Stimulated activated CD8-positive, alpha-beta memory T cell treated with anti-CD3 and anti-CD28 coated beads, Interleukin-12 subunit alpha, Interleukin-12 subunit beta, amount 100 ng/mL, for 24 hours (primary cell): ENCODE measurements around the gene PHF19.

ENCODE experiments used
- DNase-seq: peaks from one replicate; pipeline ENCODE4 v3.0.0-alpha.2; 2020; ENCODE audit errors: extremely low read depth

PHF19 gene

DNA sequence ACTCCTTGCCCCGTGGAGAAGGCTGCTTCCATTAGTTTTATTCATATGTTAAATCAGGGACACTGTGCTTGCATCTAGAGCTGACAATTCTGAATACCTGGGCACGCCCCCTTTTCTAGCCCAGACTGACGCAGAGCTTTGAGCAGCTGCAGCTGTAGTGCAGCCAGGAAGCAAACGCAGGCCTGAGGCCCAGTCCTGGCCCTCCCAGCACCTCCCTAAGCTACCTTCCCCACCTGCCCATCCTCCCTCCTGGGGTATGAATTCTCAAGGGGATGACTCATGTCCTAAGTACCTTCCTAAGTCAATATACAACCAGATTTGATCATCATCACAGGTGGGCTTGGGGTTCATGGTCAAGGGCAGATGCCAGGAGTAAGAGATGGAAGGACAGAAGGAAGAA is 3.5 kb downstream of the PHF19 start:
- DNase-seq: no peak

DNA sequence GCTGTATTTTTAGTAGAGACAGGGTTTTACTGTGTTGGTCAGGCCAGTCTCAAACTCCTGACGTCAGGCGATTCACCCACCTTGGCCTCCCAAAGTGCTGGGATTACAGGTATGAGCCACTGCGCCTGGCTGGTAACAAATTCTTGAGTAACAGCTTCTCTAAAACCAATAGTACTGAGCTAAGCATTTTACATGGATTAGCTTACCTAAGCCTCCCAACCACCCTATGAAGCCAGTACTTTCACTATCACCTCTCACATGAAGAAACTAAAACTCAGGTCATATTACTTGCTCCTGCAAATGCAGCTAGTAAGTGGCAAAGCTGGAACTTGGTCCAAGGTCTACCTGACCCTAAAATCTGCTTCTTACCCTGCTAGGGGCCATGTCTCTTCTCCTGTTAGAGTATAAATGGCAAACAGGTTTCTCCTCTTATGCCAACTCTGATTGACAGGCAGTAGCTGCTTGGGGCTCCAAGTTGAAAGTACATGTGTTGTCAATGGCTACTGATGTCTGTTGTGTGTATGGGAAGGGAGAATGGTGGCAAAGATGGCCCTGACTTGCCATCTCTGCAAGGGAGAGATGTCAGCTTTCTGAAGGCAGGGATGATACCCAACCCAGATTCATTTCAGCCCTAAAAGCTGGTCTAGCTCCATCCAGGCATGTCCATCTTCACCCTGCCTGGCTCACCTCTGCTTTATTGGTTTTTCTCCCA is 4.0 kb downstream of the PHF19 start:
- no peak for DNase-seq

DNA sequence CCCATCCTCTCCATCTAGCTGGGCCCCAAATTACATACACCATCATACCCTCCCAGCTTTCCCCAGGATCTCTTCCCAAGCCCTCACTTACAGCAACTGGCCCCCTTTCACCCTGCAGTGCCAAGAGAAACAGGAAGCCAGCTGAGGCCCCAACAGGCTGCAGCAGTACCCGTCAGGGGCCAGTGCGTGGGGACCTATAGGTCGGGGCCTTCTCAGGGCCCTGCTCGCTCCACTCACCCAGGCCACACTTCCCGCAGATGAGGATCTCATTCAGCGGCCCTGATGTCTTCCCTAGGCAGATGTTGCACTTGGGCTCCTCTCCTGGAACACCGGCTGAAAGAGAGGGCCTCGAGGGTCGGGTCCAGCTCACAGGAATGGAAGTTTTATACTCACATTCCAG is 6.8 kb downstream of the PHF19 start:
- no peak for DNase-seq

DNA sequence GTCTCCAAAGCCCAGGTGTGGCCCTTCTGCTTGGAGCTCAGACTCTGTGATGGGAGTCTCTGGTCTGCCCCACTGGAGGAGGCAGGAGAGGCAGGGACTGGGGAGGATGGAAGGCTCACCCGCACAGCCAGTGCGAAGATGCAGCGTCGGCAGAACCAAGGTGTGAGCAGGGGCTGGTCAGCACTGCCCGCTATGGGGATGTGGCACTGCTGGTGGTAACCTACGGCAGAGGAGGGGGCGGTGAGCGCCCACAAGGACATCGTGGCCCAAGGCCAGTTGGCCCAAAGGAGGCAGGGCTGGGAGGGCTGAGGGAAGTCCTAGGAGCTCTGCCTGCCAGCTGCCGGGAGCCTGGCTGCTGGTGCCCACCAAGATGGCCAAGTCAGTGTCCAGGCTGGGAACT is 7.3 kb downstream of the PHF19 start:
- DNase-seq: no peak

DNA sequence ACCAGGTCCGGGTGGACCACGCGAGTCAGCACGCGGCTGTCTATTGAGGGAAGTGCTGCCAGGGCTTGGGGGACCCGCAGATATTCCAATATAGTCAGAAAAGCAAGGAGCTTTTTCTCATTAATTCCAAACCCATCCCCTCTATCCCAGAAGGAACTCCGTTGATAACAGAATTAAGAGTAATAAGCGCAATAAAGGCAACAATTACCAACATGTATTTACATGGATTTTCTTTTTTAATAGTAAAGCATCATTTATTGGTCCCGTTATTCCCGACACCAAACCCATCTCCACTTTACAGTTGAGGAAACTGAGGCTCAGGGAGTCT is 7.7 kb downstream of the PHF19 start:
- DNase-seq: no peak

DNA sequence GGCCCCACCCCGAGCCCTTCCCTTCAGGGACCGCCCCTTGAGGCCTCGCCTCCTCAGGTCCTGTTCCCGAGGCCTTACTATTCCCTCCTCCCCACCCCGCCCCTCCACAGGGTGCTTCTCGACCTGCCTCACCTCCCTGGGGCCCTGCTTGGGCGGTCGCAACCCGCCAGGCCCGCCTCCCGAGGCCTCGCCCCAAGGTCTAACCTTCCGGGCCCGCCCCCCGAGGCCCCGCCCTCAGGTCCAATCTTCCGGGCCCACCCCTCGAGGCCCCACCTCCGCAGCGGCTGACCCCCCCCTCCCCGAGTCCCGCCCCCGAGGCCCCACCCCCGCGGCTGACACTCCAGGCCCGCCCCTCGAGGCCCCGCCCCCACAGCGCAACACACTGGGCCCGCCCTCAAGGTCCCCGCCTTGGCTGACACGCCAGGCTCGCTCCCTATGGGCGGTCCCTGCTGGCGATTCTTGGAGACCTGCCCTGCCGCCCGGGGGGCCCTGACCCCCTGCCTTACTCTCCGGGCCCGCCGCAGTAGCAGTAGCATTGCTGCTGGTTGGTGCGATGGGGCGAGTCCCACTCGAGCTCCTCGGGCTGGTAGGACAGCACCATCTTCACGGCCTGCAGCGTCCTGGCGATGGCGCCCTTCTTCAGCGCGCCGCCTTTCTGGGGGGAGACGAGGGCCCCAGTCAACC is 8.2 kb downstream of the PHF19 start:
- peak; percentile 97 for DNase-seq

DNA sequence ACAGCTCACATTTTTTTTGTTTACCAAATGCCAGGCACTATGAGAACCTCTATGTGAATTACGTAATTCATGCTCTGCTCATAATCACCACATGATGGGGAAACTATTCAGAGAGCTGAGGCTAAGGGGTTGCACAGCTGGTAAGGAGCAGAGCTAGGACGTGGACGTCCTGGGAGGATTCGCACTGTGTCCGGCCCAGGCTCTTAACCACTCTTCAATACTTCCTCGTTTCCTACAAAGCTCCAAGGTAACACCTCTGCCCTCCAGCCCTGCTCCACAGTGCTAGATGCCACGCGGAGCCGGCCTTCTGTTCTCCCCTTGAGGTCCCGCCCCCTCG is 8.7 kb downstream of the PHF19 start:
- no peak for DNase-seq

DNA sequence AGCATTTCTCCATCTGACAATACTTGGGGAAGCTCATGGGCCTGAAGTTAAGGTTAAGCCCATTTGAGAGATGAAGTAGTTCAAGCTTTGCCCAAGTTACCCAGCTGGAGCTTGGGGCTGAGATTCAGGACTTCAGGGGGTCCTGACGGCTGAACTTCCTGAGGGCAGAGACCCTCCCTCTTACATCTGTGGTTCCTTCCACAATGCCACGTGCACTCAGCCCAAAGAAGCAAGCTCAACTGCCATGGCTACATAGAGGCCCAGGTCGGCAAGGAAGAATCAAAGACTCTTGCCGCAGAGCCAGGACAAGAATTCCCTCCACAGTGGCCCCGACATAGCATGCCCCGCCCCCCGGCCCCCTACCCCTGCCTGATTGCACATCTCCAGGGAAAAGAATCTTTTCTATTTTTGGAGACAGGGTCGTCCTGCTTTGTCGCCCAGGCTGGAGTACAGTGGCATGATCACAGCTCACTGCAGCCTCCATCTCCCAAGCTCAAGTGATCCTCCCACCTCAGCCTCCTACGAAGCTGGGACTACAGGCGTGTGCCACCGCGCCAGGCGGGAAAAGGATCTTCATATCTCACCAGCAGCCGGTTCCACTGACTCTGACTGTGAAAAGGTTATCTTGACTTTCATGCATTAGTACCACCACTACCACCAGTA is 9.2 kb downstream of the PHF19 start:
- no peak for DNase-seq

DNA sequence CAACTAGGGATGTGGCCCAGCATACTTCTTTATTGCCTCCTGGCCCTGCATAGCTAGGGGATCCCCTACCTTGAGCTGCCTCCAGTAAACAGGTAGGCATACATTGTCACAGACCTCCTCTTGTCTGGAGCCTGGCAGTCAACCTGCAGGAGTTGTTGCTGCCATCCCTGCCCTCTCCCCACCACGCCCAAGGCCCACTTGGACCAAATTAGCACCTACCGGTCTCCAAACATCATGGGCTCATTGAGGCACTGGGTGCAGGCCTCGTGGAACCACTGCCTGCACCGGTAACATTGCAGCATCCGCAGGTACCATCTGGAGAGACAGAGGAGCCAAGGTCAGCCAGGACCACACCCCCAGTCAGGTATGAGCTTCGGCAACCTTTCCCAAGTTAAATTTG is 10.3 kb downstream of the PHF19 start:
- no peak for DNase-seq

DNA sequence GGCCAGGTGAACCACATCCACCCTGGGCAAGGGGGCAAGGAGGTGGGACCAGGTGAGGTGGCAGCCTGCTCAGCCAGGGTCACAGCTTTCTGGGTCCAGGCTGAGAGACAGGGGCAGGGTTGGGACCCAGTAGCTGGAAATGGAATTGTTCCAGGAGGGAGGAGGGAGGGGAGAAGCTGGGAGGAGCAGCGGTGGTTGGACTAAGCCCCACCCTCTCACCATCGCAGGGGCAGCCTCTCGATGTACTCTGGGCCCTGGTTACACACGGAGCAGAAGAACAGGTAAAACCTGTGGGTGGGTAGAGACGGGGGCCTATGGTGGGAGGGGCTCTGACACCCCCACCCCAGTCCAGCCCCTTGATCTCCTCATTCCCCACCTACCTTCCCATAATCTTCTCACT is 11.2 kb downstream of the PHF19 start:
- DNase-seq: no peak

DNA sequence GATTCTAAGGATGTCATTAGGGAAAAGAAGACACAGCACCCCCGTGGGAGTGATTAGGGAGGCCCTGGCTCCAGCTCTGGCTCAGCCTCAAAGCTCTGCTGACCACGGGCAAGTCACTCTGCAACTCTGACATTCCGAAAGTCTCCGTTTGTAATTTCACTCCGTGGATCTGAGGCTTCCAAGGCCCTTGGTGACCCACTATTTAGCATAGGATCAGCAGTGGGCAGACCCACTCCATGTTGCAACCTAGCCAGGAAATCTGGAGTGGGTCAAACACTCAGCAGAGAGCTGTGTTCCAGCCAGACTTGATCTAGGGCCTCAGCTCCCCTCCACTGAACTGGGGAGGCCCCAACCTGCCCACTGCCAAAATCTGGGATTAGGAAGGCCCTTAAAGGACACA is 11.8 kb downstream of the PHF19 start:
- no peak for DNase-seq

DNA sequence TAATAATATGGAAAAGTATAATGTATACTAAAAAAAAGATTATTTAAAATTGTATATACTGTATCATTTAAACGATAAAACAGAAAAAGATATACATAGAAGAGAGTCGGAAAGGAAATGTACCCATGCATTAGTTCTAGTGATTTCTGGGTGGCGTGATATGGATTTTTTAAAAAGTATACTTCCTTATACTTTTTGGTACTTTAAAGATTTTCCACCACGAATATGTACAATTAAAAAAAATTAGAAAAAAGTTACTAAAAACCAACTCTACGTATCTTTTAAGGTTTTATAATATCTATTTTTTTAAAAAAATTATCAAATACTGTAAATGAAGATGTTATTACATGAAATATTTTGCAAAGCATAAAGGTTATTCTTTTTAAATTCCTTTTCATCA is 12.3 kb downstream of the PHF19 start:
- DNase-seq: no peak

DNA sequence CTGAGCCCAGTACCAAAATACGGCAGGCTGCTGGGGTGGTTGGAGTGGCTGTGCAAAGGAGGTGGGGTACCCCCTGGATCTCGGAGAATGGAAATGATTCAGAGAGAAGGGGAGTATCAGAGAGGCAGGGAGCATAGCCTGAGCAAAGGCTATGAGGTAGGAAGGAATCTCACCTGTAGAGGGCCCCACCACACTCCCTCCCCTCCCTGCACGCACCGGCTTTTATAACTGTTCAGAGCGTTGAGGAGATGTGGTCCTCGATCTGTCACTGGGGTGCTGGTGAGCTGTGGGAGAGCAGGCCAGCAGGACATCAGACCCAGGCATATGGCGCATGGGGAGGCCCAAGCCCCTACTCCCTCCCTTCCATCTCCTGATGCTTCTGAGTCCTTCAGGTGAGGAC is 13.2 kb downstream of the PHF19 start:
- DNase-seq: no peak

DNA sequence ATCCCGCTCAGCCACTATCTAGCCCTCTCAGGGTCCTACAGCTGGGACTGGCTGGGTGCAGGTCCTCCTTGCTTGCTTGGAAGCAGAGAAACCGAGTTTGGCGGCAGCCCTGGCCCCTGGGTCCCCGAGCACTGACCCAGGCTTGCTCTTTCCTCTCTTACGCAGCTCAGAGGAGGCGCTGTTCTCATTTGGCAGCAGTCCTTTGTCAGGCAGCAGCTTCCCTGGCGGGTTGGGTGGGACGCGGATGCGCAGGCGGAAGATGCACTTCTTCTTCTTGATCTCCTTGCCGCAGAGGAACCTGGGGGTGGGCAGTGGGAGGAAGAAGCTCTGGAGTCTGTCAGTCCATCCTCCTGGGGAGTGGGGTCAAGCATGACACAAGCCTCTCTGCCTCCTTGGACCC is 14.5 kb downstream of the PHF19 start:
- no peak for DNase-seq

DNA sequence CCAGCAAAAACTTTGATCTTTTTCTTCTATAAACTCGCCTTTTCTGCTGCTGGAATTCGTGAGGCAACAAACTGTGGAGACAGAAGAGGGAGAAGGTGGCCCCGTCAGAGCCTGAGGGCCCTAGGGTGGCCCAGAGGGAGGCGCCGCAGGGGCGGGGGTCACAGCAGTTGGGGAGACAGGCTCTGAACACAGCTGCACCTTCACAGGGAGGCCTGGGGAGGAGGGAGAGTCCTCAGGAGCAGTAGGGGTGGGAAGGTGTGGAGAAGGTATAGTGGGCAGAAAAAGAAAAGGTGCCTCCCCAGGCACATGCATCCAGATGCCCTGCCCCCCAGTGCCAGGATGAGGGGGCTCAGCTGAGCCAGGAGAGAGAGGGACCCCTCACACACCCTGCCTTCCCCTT is 15.1 kb downstream of the PHF19 start:
- DNase-seq: no peak

DNA sequence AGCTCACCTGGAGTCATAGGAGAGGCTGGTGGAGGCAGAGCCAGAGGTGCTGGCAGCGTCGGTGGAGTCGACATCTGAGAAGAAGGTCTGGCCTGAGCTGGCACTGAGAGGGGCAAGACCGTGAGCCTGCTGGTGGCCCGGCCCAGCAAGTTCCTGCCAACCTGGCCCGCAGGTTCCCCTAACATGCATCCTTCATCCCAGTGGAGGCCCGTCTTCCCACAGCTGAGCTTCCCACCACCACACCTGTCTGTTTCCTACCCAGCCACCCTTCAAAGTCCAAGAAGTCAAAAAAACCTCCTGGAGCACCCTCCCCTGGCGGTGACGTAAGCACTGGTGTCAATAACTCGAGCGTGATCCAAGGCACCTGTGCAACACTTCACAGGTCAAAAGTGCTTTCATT is 16.9 kb downstream of the PHF19 start:
- no peak for DNase-seq

DNA sequence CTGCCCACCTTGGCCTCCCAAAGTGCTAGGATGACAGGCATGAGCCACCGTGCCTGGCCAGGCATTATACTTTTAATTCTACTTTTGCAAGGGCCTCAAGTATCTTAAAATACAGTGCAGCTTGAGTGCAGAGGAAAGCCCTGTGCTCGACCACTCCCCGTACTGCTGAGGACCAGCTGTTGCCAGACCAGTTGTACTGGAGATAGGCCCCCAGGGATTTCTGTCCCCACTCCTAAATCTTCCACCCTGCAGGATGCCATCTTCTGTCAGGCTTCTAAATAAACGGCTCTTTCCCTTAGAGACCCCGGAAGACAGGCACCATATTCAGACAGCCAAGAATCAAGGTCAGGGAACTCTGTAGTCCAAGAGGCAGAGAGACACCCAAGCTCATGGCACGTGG is 17.6 kb downstream of the PHF19 start:
- no peak for DNase-seq

DNA sequence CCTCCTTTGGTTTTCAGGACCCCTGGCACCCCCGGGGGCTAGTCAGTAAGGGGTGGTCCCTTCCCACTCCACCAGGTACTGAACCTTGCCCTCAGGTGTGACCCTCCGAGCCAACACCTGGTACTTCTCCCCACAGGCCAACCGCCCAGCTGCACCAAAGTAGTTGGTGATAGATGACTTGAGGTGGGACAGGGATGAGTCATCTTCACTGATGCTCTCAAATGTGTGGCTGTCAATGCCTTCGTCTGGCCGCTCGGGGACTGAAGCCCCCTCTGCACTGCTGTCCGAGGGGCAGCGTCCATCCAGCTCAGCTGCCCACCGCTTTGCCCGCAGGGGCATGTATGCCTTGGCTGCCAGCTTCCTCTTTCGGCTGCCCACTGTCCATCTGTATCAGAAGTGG is 19.1 kb downstream of the PHF19 start:
- DNase-seq: no peak

DNA sequence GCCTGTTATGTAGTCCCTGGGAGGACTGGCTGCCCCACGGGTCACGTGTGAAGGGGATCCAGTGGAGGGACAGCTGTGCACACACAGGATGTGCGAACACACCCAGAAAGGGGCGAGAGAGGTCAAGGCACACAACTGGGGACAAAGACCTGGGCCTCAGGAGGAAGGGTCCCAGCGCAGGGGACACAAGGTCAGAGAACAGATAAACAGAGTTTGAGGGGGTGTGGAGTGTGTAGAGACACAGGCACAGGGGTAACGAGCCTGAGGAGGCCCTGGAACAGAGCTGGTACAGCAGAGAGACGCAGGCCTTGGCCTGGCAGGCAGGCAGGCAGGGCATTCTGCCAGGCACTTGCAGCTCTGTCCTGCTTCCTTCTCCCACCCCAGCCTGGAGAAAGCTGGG is 19.5 kb downstream of the PHF19 start:
- DNase-seq: no peak

DNA sequence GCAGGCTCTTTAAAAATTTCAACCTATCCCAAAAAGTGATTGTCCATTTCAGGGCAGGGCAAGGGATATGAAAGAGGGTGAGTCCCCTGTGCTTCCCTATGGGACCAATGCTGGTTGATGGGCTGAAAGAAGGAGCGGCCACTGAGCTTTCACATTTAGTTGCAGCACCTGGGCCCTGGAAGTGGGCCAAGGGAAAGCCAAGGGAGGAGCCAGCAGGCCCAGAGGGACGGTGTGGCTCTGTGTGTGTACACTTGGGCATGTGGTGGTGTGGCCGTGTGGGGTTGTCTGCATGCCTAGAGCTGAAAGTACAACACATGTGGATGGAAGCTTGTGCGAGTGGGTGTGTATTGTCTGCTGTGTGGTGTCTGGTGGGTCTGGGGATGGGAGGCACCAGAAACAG is 20.3 kb downstream of the PHF19 start:
- no peak for DNase-seq

DNA sequence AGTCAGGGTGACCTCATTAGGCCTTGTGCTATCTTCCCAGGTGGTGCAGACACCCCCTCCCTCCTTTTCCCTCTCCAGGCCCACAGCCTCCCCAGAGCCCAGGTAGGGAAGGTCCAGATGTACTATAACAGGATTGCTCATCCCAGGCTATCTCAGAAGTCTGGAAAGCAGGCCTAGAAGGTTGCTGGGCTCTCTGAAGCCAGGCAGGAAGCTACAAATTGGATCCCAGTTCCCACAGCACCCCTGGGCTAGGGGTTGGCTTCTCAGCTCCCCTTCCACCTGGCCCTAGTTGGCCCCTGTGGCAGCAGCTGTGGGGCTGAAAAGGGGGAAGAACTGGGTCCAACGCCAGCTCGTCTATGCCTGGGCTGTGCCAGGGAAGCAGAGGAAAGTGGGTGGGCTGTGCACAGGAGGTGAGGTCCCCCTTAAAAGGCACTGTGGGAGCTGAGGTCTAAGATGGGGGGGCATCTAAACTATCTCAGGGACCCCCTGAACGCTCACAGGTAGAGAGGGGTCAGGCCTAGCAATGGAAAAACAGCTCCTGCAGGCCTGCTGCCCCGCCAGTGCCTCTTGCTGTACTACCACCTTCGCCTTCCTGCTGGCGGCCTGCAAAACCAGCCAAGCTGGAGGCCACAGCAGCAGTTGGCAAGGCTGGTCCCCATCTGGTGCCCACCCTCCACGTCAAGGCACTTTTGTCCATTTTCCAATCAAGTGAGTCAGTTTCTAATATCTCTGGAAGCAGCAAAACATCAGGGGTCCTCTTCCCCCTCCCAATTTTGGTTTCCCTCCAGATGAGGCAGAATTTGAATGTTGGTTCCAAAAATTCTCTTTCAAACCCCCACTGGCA is 20.9 kb downstream of the PHF19 start:
- no peak for DNase-seq

DNA sequence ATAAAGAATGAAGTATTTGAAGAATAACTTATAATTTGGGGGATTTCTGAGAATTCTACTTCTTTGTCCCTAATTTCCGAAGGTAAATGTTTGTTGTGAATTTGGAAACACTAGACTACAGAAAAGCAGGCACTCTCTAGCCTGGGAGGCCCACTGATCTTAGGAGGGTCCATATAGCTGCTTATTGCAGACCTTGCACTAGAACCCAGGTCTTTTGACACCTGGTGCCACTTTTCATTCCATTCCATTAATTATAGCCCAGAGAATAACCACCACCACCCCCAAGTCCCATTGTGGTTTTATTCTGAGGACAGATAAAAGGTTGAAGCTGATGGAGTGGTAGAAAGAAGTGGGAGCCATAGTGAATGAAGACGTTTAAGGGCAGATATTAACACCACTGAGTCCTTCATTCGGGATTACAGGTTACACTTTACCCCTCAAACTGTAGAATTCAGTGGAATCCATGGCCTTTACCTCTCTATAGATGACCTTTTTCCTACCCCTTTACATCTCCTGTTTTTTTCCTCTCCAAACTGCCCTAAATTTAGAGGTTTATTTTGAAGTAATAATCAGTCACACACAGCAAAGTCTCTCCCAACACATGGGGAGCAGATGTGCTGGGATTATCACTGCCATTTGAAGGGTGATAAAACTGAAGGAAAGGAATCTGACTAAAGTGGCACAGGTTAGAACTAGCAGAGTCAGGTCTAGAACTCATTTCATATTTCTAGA is 22.2 kb downstream of the PHF19 start:
- no peak for DNase-seq
